Measurements from ENCODE around the gene NCKAP5. TPM values are rescaled to one million over a fixed set of nuclear protein-coding genes. Genes with fewer than 3 reads are reported as not detected.

NCKAP5 gene
- polyA plus RNA-seq, 1 experiment, result 16.6 TPM

DNA sequence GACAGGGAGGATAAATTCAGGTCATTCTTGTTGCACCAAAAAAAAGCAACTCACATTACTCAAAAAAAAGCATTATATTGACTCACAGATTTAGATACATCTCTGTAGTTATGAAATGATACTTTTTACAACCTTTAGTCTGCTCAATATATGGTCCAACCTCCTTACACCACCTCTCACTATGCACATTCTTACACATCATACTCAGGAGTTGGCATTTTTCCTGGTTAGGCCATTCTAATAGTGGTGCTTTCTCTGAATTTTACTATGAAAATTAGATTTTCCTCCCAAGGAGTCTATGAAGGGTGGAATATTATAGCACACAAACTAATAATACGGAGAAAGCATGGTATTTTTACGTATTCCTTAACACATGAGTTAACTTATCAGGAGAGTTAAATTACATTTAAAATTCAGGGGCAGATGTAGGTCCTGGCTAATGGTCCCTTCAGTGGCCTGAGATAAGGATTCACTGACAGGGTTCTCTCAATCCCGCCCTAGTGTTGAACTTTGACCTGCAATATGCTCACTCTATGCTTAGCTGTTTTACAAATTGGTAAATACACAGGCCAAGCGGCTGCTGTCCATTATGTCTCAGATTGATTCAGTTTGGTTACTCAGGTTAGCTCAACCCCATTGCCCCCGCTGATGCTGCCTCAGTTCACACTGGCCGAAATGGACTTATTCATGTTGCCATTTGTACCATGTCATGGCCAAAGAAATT lies 153.6 kb downstream of the NCKAP5 start:
- no peaks in the 10 kb centered on the region for H3K9me3 ChIP-seq (ENCODE audit: control insufficient read depth, insufficient read depth, low read length)
- H3K27ac ChIP-seq (ENCODE audit: low read depth, low read length), result no peak overlapping the region
- H3K4me3 ChIP-seq (ENCODE audit: low read depth, low read length), result no peak overlapping the region
- peak; percentile 23 for DNase-seq (ENCODE audit: low read depth, low spot score)
- TF ChIP-seq, protein P1, sequence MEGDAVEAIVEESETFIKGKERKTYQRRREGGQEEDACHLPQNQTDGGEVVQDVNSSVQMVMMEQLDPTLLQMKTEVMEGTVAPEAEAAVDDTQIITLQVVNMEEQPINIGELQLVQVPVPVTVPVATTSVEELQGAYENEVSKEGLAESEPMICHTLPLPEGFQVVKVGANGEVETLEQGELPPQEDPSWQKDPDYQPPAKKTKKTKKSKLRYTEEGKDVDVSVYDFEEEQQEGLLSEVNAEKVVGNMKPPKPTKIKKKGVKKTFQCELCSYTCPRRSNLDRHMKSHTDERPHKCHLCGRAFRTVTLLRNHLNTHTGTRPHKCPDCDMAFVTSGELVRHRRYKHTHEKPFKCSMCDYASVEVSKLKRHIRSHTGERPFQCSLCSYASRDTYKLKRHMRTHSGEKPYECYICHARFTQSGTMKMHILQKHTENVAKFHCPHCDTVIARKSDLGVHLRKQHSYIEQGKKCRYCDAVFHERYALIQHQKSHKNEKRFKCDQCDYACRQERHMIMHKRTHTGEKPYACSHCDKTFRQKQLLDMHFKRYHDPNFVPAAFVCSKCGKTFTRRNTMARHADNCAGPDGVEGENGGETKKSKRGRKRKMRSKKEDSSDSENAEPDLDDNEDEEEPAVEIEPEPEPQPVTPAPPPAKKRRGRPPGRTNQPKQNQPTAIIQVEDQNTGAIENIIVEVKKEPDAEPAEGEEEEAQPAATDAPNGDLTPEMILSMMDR (IDR thresholded peaks at IDR 0.05; ENCODE audit: low read depth, low read length), result no peak
- CTCF ChIA-PET, result no interaction called here
- POLR2A ChIA-PET, result no interaction called here
- H3K27me3 ChIP-seq (ENCODE audit: control insufficient read depth, insufficient read depth, low read length), result no peaks in the 10 kb centered on the region

DNA sequence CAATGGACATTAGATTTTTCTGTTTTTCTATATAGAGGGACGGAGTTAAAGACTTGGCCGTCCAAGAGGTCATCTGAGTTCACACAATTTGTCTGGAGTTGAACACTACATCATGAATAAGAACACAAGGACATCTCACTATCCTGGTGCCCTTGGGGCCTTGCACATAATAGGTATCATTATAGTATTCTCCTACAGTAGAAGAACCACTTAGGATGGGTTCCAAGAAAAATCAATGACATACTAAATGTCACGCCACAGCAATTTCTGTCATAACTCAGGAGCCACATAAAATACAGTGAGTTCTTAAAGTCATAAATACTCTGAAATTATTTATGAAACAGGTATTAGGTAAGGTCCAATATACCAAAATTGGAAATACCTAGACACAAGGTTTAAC lies 154.4 kb downstream of the NCKAP5 start:
- H3K27ac ChIP-seq (ENCODE audit: low read depth, low read length), result no peak overlapping the region
- no peaks in the 10 kb centered on the region for H3K27me3 ChIP-seq (ENCODE audit: control insufficient read depth, insufficient read depth, low read length)
- no peak overlapping the region for H3K4me3 ChIP-seq (ENCODE audit: low read depth, low read length)
- no peaks in the 10 kb centered on the region for H3K9me3 ChIP-seq (ENCODE audit: control insufficient read depth, insufficient read depth, low read length)
- TF ChIP-seq, protein P1 (IDR thresholded peaks at IDR 0.05; ENCODE audit: low read depth, low read length), result no peak
- POLR2A ChIA-PET, result no interaction called here
- no peak for DNase-seq (ENCODE audit: low read depth, low spot score)
- CTCF ChIA-PET, result no interaction called here

GRCh38 chr2:133412694-133413093 lies 155.6 kb downstream of the NCKAP5 start:
- ChIA-PET CTCF (no interaction called here), POLR2A (no interaction called here)
- no peak for DNase-seq (ENCODE audit: low read depth, low spot score)
- Histone ChIP-seq H3K27ac (ENCODE audit: low read depth, low read length) (no peak overlapping the region), H3K9me3 (ENCODE audit: control insufficient read depth, insufficient read depth, low read length) (no peaks in the 10 kb centered on the region), H3K4me3 (ENCODE audit: low read depth, low read length) (no peak overlapping the region), H3K27me3 (ENCODE audit: control insufficient read depth, insufficient read depth, low read length) (no peaks in the 10 kb centered on the region)
- TF ChIP-seq, protein P1 (IDR thresholded peaks at IDR 0.05; ENCODE audit: low read depth, low read length), result no peak

GRCh38 chr2:133411857-133412256 lies 156.4 kb downstream of the NCKAP5 start:
- CTCF ChIA-PET, result no interaction called here

DNA sequence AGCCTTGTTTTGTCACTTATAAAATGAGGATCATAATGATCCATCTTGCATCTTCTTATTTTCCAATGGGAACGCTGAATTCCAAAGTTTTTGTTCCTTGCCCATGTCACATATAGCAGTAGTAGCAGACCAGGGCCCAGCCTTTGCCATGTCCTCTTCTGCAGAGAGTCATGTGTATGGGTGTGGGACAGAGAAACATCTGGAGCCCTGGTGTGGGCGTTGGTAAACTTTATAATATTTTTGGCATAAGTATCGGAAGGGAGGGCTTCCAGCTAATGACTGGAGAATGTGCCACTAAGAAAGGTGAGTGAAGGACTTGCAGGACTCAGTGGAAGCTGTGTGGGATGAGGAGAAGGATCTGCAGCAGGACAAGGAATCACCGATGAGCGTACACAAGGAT lies 157.2 kb downstream of the NCKAP5 start:
- ChIA-PET POLR2A (no interaction called here), CTCF (no interaction called here)
- no peak overlapping the region for H3K27ac ChIP-seq (ENCODE audit: low read depth, low read length)
- no peak overlapping the region for H3K4me3 ChIP-seq (ENCODE audit: low read depth, low read length)
- TF ChIP-seq, protein P1 (IDR thresholded peaks at IDR 0.05; ENCODE audit: low read depth, low read length), result no peak
- no peaks in the 10 kb centered on the region for H3K27me3 ChIP-seq (ENCODE audit: control insufficient read depth, insufficient read depth, low read length)
- DNase-seq (ENCODE audit: low read depth, low spot score), result no peak
- H3K9me3 ChIP-seq (ENCODE audit: control insufficient read depth, insufficient read depth, low read length), result no peaks in the 10 kb centered on the region

More at GRCh38 chr2:133411857-133412256, 156.4 kb downstream of the NCKAP5 start:
- Histone ChIP-seq H3K4me3 (ENCODE audit: low read depth, low read length) (no peak overlapping the region), H3K27ac (ENCODE audit: low read depth, low read length) (no peak overlapping the region), H3K9me3 (ENCODE audit: control insufficient read depth, insufficient read depth, low read length) (no peaks in the 10 kb centered on the region), H3K27me3 (ENCODE audit: control insufficient read depth, insufficient read depth, low read length) (no peaks in the 10 kb centered on the region)
- DNase-seq (ENCODE audit: low read depth, low spot score), result no peak
- TF ChIP-seq, protein P1 (IDR thresholded peaks at IDR 0.05; ENCODE audit: low read depth, low read length), result no peak
- POLR2A ChIA-PET, result no interaction called here

Measured in AG04450 (cell line).